PC-9 (cell line): Measurements from ENCODE around the gene COASY. TPM values are rescaled to one million over a fixed set of nuclear protein-coding genes. Genes with fewer than 3 reads are reported as not detected.

Experiments
- BruUV-seq: library from RNA; stranded (reverse); fragments of 400-500 nt; replicated peaks from 2 replicates; lab custom pipeline; 2021; lab: Mats Ljungman, UMichigan
- CTCF ChIA-PET: fragments of 300-600 bp; sonication (Branson Sonifier 250); formaldehyde crosslinking; loops from one replicate; lab custom pipeline; 2022; ENCODE audit warnings: antibody characterized with exemption; lab: Charles Lee
- POLR2A ChIA-PET: fragments of 300-600 bp; sonication (Branson Sonifier 250); formaldehyde crosslinking; loops from one replicate; lab custom pipeline; 2022; ENCODE audit warnings: antibody characterized with exemption; ENCODE audit not compliant: unreplicated experiment; lab: Charles Lee
- DNase-seq, 2 experiments: peaks; one replicate each; pipeline versions ENCODE4 v3.0.0 to v3.0.0-alpha.2; 2015 to 2022; ENCODE audit warnings: mixed read lengths in 1 of 2
- H2AFZ ChIP-seq: fragments of 200-600 bp; sonication (generic); 2 replicates; pipeline ENCODE4 v1.8.1; 2017; ENCODE audit warnings: antibody characterized with exemption
- H3F3A ChIP-seq: fragments of 200-600 bp; sonication (generic); 2 replicates; pipeline ENCODE4 v1.8.1; 2017; ENCODE audit warnings: antibody characterized with exemption, mild to moderate bottlenecking, low read depth; ENCODE audit not compliant: insufficient read depth
- H3K27ac ChIP-seq: fragments of 200-600 bp; sonication (generic); 2 replicates; pipeline ENCODE4 v1.6.1; 2016; ENCODE audit warnings: mixed run types
- H3K27me3 ChIP-seq: fragments of 200-600 bp; sonication (generic); 2 replicates; pipeline ENCODE4 v1.6.1; 2016; ENCODE audit warnings: low read depth, mixed run types; ENCODE audit not compliant: insufficient read depth
- H3K36me3 ChIP-seq: fragments of 200-600 bp; sonication (generic); 2 replicates; pipeline ENCODE4 v1.6.1; 2016; ENCODE audit warnings: low read depth, mixed run types
- H3K4me1 ChIP-seq: fragments of 200-600 bp; sonication (generic); replicated peaks from 2 replicates; pipeline ENCODE4 v1.6.1; 2016; ENCODE audit warnings: mixed run types; ENCODE audit not compliant: insufficient read depth
- H3K4me2 ChIP-seq: fragments of 200-600 bp; sonication (generic); 2 replicates; pipeline ENCODE4 v1.6.1; 2017; ENCODE audit warnings: mixed run types
- H3K4me3 ChIP-seq: fragments of 200-600 bp; sonication (generic); 2 replicates; pipeline ENCODE4 v1.6.1; 2016; ENCODE audit warnings: mixed run types
- H3K79me2 ChIP-seq: fragments of 200-600 bp; sonication (generic); 2 replicates; pipeline ENCODE4 v1.6.1; 2017; ENCODE audit warnings: low read depth, mixed run types
- H3K9me2 ChIP-seq: fragments of 200-600 bp; sonication (generic); 2 replicates; pipeline ENCODE4 v1.8.1; 2017; ENCODE audit warnings: mild to moderate bottlenecking; ENCODE audit not compliant: insufficient read depth
- H3K9me3 ChIP-seq: fragments of 200-600 bp; sonication (generic); 2 replicates; pipeline ENCODE4 v1.8.1; 2016; ENCODE audit warnings: low read depth; ENCODE audit not compliant: insufficient read depth
- H4K20me1 ChIP-seq: fragments of 200-600 bp; sonication (generic); 2 replicates; pipeline ENCODE4 v1.8.1; 2017; ENCODE audit not compliant: insufficient read depth
- EZH2 ChIP-seq: fragments of 200-600 bp; sonication (generic); IDR thresholded peaks from 2 replicates; pipeline ENCODE4 v1.8.0; 2017; ENCODE audit warnings: antibody characterized with exemption, low read depth
- intact Hi-C: fragments of 100-400 bp; cut with micrococcal nuclease; formaldehyde crosslinking; loops from one replicate; pipeline ENCODE4 v1.10.0; 2022; ENCODE audit not compliant: unreplicated experiment
- total RNA-seq: library from RNA; stranded (reverse); gene quantifications from 2 replicates; pipeline ENCODE4 v1.2.3, GENCODE V29; 2021
- TF ChIP-seq, protein P1 (sequence below): fragments of 200-600 bp; sonication (generic); conservative IDR thresholded peaks from 2 replicates; pipeline ENCODE4 v1.6.1; 2017; ENCODE audit warnings: mixed run types, antibody characterized with exemption, mild to moderate bottlenecking, moderate library complexity

COASY gene
- total RNA-seq, 1 experiment from 2014 or later, result 152 TPM

DNA sequence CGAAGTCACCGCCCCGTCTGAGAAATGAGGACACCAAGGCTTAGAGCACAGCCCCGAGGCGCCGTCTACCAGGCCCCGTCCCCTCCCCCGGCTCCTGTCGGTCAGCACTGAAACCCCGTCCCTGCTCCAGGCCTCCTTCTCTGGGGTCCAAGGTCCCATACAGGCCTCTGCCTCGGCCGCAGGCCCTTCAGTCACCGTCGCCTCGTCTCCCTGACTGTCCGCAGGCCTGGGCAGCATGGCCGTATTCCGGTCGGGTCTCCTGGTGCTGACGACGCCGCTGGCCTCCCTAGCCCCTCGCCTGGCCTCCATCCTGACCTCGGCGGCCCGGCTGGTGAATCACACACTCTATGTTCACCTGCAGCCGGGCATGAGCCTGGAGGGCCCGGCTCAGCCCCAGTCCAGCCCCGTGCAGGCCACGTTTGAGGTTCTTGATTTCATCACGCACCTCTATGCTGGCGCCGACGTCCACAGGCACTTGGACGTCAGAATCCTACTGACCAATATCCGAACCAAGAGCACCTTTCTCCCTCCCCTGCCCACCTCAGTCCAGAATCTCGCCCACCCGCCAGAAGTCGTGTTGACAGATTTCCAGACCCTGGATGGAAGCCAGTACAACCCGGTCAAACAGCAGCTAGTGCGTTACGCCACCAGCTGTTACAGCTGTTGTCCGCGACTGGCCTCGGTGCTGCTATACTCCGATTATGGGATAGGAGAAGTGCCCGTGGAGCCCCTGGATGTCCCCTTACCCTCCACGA lies 617 bp downstream of the COASY start:
- ChIA-PET POLR2A (no interaction called here), CTCF (no interaction called here)
- peaks cover 64% of the 10 kb centered on the region for H3F3A ChIP-seq
- H3K27ac ChIP-seq, result peak overlapping the region; percentile 81
- H4K20me1 ChIP-seq, result no peaks in the 10 kb centered on the region
- peak overlapping the region; percentile 90 for H2AFZ ChIP-seq
- TSS peak; percentile 56 for BruUV-seq
- no peak for DNase-seq
- peak overlapping the region; percentile 99 for H3K4me2 ChIP-seq
- H3K27me3 ChIP-seq, result no peaks in the 10 kb centered on the region
- intact Hi-C loops, result loop anchor here (2.0 kb wide), 1 partner anchor 26 kb away; the partner anchor contains the start of gene NAGLU
- peaks cover 15% of the 10 kb centered on the region for H3K36me3 ChIP-seq
- H3K4me3 ChIP-seq, result peak overlapping the region; percentile 81
- H3K4me1 ChIP-seq, result peaks cover 28% of the 10 kb centered on the region
- peaks cover 44% of the 10 kb centered on the region for H3K79me2 ChIP-seq
- H3K9me3 ChIP-seq, result no peaks in the 10 kb centered on the region
- no peaks in the 10 kb centered on the region for H3K9me2 ChIP-seq
- TF ChIP-seq, protein P1, sequence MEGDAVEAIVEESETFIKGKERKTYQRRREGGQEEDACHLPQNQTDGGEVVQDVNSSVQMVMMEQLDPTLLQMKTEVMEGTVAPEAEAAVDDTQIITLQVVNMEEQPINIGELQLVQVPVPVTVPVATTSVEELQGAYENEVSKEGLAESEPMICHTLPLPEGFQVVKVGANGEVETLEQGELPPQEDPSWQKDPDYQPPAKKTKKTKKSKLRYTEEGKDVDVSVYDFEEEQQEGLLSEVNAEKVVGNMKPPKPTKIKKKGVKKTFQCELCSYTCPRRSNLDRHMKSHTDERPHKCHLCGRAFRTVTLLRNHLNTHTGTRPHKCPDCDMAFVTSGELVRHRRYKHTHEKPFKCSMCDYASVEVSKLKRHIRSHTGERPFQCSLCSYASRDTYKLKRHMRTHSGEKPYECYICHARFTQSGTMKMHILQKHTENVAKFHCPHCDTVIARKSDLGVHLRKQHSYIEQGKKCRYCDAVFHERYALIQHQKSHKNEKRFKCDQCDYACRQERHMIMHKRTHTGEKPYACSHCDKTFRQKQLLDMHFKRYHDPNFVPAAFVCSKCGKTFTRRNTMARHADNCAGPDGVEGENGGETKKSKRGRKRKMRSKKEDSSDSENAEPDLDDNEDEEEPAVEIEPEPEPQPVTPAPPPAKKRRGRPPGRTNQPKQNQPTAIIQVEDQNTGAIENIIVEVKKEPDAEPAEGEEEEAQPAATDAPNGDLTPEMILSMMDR, result no peak
- TF ChIP-seq EZH2, result no peak

DNA sequence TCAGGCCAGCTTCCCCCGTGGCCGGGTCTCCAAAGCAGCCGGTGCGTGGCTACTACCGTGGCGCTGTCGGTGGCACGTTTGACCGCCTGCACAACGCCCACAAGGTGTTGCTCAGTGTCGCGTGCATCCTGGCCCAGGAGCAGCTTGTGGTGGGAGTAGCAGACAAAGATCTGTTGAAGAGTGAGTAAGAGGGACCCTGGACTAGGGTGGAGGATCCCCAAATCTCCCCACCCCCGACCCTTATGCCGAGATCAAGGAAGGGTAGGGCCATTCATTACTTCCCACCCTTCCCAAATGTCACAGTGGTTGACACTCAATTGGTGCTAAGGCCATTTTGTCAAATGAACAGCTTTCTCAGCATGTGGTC lies 1.2 kb downstream of the COASY start:
- BruUV-seq, result no TSS peak

GRCh38 chr17:42563543-42563942 lies 1.6 kb downstream of the COASY start:
- no peaks in the 10 kb centered on the region for H3K27me3 ChIP-seq
- TF ChIP-seq, protein P1, result no peak
- no peak for TF ChIP-seq EZH2
- H3F3A ChIP-seq, result peaks cover 64% of the 10 kb centered on the region
- no TSS peak for BruUV-seq
- no peaks in the 10 kb centered on the region for H4K20me1 ChIP-seq
- ChIA-PET CTCF (interaction anchor here (0.7 kb wide), 1 partner anchor 9 kb away, joined by 3 read pairs; no protein-coding TSS in a partner anchor), POLR2A (no interaction called here)
- H3K9me2 ChIP-seq, result no peaks in the 10 kb centered on the region
- peak overlapping the region; percentile 99 for H3K4me2 ChIP-seq
- H3K4me3 ChIP-seq, result peak overlapping the region; percentile 81
- peak; percentile 72 to 92 for DNase-seq
- H2AFZ ChIP-seq, result no peak overlapping the region
- H3K36me3 ChIP-seq, result peaks cover 15% of the 10 kb centered on the region
- H3K9me3 ChIP-seq, result no peaks in the 10 kb centered on the region
- intact Hi-C loops, result loop anchor here (2.0 kb wide), 1 partner anchor 27 kb away; the partner anchor contains the start of gene NAGLU
- H3K27ac ChIP-seq, result peak overlapping the region; percentile 81
- H3K79me2 ChIP-seq, result peaks cover 54% of the 10 kb centered on the region
- peaks cover 32% of the 10 kb centered on the region for H3K4me1 ChIP-seq

More for the DNA sequence above, 1.2 kb downstream of the COASY start:
- peak overlapping the region; percentile 81 for H3K27ac ChIP-seq
- no peak for DNase-seq
- H3K27me3 ChIP-seq, result no peaks in the 10 kb centered on the region
- POLR2A ChIA-PET, result no interaction called here
- peaks cover 32% of the 10 kb centered on the region for H3K4me1 ChIP-seq
- peak overlapping the region; percentile 81 for H3K4me3 ChIP-seq
- intact Hi-C loops, result loop anchor here (2.0 kb wide), 1 partner anchor 26 kb away; the partner anchor contains the start of gene NAGLU
- H3K4me2 ChIP-seq, result peak overlapping the region; percentile 99
- H3K79me2 ChIP-seq, result peaks cover 50% of the 10 kb centered on the region
- H3F3A ChIP-seq, result peaks cover 64% of the 10 kb centered on the region
- CTCF ChIA-PET, result interaction anchor here (0.7 kb wide), 1 partner anchor 8 kb away, joined by 3 read pairs; no protein-coding TSS in a partner anchor
- H3K9me3 ChIP-seq, result no peaks in the 10 kb centered on the region
- H4K20me1 ChIP-seq, result no peaks in the 10 kb centered on the region
- H2AFZ ChIP-seq, result no peak overlapping the region
- H3K9me2 ChIP-seq, result no peaks in the 10 kb centered on the region
- peaks cover 15% of the 10 kb centered on the region for H3K36me3 ChIP-seq
- TF ChIP-seq, protein P1, result no peak
- no peak for TF ChIP-seq EZH2
